ENCODE measurements around the gene KIAA1755. TPM values are rescaled to one million over a fixed set of nuclear protein-coding genes. Genes with fewer than 3 reads are reported as not detected.
A peak's percentile ranks its signal among the peaks of the same experiment; 100 is the strongest.

Gene KIAA1755
- total and polyA plus RNA-seq, 2 of the 4 experiments (the other 2 are of a cell fraction) = 2.5 to 5.1 TPM

GRCh38 chr20:38175304-38176180 lies 85.0 kb downstream of the KIAA1755 start (continued):
- no peak for TF ChIP-seq MAZ (IDR thresholded peaks at IDR 0.05; ENCODE audit: borderline replicate concordance, low read depth, low read length)

DNA sequence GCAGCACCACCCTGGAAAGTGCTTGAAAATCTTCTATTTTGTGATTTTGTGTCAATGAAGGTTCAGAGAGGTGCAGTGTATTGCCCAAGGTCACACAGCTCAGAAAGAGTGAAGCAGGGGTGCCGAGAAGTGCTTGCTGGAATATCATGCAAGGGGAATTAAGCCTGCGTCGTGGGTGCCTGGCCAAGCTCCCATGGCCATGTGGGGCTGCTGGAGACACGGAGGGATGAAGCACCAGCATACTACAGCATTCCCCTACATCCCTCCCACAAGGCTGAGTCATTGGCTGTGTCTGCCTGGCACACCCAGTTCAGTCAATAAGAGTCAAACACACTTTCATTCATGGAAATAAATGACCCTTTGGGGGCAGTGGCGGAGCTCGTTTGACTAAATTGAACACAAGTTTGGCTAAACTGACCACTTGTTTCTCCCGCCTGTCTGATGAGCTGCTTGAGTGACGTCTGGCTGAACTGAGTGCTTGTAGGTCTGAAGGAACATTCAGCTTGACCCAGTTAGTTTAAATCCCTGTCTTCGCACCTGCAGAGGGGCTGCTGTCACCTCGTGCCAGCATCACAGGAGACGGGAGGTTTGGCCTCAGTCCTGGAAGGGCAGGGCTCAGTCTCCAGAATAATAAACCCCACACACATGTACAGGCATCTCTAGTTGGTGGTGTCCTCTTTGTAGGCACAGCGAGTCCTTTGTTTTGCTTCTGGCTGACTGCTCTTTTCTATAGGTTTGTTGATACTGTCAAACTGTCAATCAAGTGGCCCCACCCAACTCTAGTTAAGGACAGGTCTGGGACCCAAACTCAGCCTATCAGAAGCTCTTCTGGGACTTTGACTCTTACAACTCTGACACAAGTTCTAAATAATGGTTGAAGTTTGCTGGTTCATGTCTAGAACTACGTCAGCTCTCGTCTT lies 87.0 kb downstream of the KIAA1755 start:
- peak overlapping the region; percentile 48; the same call in 1 of the 2 replicates for H3K23ac ChIP-seq (ENCODE audit: low read depth, low read length)
- no peaks in the 10 kb centered on the region for H3K79me1 ChIP-seq (ENCODE audit: low read depth in 1 of 2, low read length in 2 of 2)
- peak overlapping the region; percentile 87 for H2BK20ac ChIP-seq (ENCODE audit: low read depth, low read length)
- no peak overlapping the region for H3K9ac ChIP-seq (ENCODE audit: low read depth, low read length)
- ATAC-seq (ENCODE audit: low read depth) = peak; percentile 85
- peak overlapping the region; percentile 41 for H2BK5ac ChIP-seq (ENCODE audit: low read depth, low read length, poor library complexity, severe bottlenecking)
- H3K27ac ChIP-seq (ENCODE audit: insufficient read depth, low read length) = peak overlapping the region; percentile 8; the same call in 1 of the 2 replicates
- H2AK9ac ChIP-seq (replicated peaks; ENCODE audit: low read depth, low read length, poor library complexity) = peak overlapping the region; percentile 67
- H3K27me3 ChIP-seq (ENCODE audit: control insufficient read depth, insufficient read depth, low read length) = no peaks in the 10 kb centered on the region
- peaks cover 30% of the 10 kb centered on the region for H3K4me1 ChIP-seq (ENCODE audit: control insufficient read depth, insufficient read depth, low read length)
- CTCF ChIA-PET = interaction anchor here (0.8 to 1.7 kb wide), 7 partner anchors 23 to 122 kb away, joined by 3 to 11 read pairs (median 4); no protein-coding TSS in a partner anchor
- in situ Hi-C loops (cut with MboI; ENCODE audit: low sequenced_read_pairs) = no loop called here
- intact Hi-C loops (cut with micrococcal nuclease) = loop anchor here (2.0 kb wide), 2 partner anchors 43 to 101 kb away; no protein-coding TSS in a partner anchor
- peak overlapping the region; percentile 82 for H2AFZ ChIP-seq (replicated peaks; ENCODE audit: low read length, poor library complexity)
- 0% methylated on average over 4 of the region's 14 CpGs; no CpG with 5 or more reads in 1 of the 2 experiments for WGBS, 2 experiments (ENCODE audit: extremely low coverage in 2 of 2, insufficient read length in 1 of 2)
- dilution Hi-C loops (cut with HindIII; ENCODE audit: low sequenced_read_pairs, unreplicated experiment) = no loop called here
- peak overlapping the region; percentile 26; the same call in 1 of the 2 replicates for H3K4me2 ChIP-seq (ENCODE audit: low read depth, low read length)
- H3K36me3 ChIP-seq (ENCODE audit: control insufficient read depth, insufficient read depth, low read length) = no peaks in the 10 kb centered on the region
- peak overlapping the region; percentile 75 for H4K91ac ChIP-seq (ENCODE audit: insufficient read depth, low read depth, low read length)
- DNase-seq = peak; percentile 92
- H3K56ac ChIP-seq (ENCODE audit: extremely low read depth, insufficient read depth, low read length) = peak overlapping the region; percentile 53; the same call in 1 of the 2 replicates
- peak overlapping the region; percentile 78 for H2AK5ac ChIP-seq (ENCODE audit: low read depth, low read length)
- no peaks in the 10 kb centered on the region for H3K9me3 ChIP-seq (ENCODE audit: control insufficient read depth, insufficient read depth, low read length)
- H2BK120ac ChIP-seq (ENCODE audit: low read depth, low read length) = peak overlapping the region; percentile 91
- no peak overlapping the region for H3K4me3 ChIP-seq (ENCODE audit: insufficient read depth, low read depth, low read length)
- peak overlapping the region; percentile 86; the same call in 2 of the 3 replicates for H2BK15ac ChIP-seq (ENCODE audit: low read depth, low read length)
- H3K18ac ChIP-seq (ENCODE audit: low read depth, low read length) = peak overlapping the region; percentile 24; the same call in 1 of the 2 replicates
- POLR2A ChIA-PET (ENCODE audit: unreplicated experiment) = no interaction called here
- H4K20me1 ChIP-seq (ENCODE audit: insufficient read depth, low read length) = no peaks in the 10 kb centered on the region
- BruUV-seq (replicated peaks) = no TSS peak
- H3K4ac ChIP-seq (ENCODE audit: low read depth, low read length) = peak overlapping the region; percentile 82
- peak overlapping the region; percentile 69 for H3K14ac ChIP-seq (replicated peaks; ENCODE audit: low read depth, low read length)
- no peak overlapping the region for H4K5ac ChIP-seq (ENCODE audit: low read depth, low read length)
- H4K8ac ChIP-seq (ENCODE audit: low read depth in 2 of 2, low read length in 2 of 2) = peak overlapping the region in 1 of 2 experiments; percentile 80; a peak in 2 of 4 replicates
- peaks cover 17% of the 10 kb centered on the region for H3K9me1 ChIP-seq (ENCODE audit: insufficient read depth, low read length)
- TF ChIP-seq BHLHE40 (IDR thresholded peaks at IDR 0.05; ENCODE audit: low read depth, low read length) (0 out of 2 replicates have a peak, but pooled peaks have one; percentile 7), RCOR1 (IDR thresholded peaks at IDR 0.05; ENCODE audit: insufficient replicate concordance, low read length) (no peak), MAFK (IDR thresholded peaks at IDR 0.05; ENCODE audit: low read depth, low read length) (no peak), RAD21 (IDR thresholded peaks at IDR 0.05; ENCODE audit: low read length) (peak; percentile 31; the same call in 1 of the 2 replicates), NFE2L2 (IDR thresholded peaks at IDR 0.05; ENCODE audit: low read depth, low read length) (peak; percentile 45; the same call in 1 of the 2 replicates), CHD1 (IDR thresholded peaks at IDR 0.05; ENCODE audit: low read depth, low read length) (no peak)
- TF ChIP-seq, protein P1, sequence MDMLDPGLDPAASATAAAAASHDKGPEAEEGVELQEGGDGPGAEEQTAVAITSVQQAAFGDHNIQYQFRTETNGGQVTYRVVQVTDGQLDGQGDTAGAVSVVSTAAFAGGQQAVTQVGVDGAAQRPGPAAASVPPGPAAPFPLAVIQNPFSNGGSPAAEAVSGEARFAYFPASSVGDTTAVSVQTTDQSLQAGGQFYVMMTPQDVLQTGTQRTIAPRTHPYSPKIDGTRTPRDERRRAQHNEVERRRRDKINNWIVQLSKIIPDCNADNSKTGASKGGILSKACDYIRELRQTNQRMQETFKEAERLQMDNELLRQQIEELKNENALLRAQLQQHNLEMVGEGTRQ (IDR thresholded peaks at IDR 0.05; ENCODE audit: low read depth, low read length) = peak; percentile 60
- TF ChIP-seq, protein P2, sequence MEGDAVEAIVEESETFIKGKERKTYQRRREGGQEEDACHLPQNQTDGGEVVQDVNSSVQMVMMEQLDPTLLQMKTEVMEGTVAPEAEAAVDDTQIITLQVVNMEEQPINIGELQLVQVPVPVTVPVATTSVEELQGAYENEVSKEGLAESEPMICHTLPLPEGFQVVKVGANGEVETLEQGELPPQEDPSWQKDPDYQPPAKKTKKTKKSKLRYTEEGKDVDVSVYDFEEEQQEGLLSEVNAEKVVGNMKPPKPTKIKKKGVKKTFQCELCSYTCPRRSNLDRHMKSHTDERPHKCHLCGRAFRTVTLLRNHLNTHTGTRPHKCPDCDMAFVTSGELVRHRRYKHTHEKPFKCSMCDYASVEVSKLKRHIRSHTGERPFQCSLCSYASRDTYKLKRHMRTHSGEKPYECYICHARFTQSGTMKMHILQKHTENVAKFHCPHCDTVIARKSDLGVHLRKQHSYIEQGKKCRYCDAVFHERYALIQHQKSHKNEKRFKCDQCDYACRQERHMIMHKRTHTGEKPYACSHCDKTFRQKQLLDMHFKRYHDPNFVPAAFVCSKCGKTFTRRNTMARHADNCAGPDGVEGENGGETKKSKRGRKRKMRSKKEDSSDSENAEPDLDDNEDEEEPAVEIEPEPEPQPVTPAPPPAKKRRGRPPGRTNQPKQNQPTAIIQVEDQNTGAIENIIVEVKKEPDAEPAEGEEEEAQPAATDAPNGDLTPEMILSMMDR (conservative IDR thresholded peaks at IDR 0.05; ENCODE audit: low read depth, low read length) = 0 out of 2 replicates have a peak, but pooled peaks have one; percentile 15

Data from IMR-90 (cell line).